HCT116 (cell line): ENCODE measurements around the gene MFSD6. TPM values are rescaled to one million over a fixed set of nuclear protein-coding genes. Genes with fewer than 3 reads are reported as not detected.

Source experiments
- ATAC-seq: fragments of 200-7000 bp; cut with Tn5 transposase; 2 replicates; pipeline ENCODE4 v1.9.1; 2020; ENCODE audit warnings: mild to moderate bottlenecking, moderate library complexity
- BruUV-seq: library from RNA; stranded (reverse); fragments of 400-500 nt; replicated peaks from 2 replicates; lab custom pipeline; 2021; lab: Mats Ljungman, UMichigan
- CTCF ChIA-PET: fragments of 300-600 bp; sonication (Branson Sonifier 250); formaldehyde crosslinking; loops from one replicate; lab custom pipeline; 2021; ENCODE audit warnings: antibody characterized with exemption; lab: Charles Lee
- POLR2A ChIA-PET: fragments of 300-600, 350-600 bp; sonication (Branson Sonifier 250); formaldehyde crosslinking; loops from one replicate; lab custom pipeline; 2021; ENCODE audit warnings: antibody characterized with exemption; lab: Charles Lee
- RAD21 ChIA-PET, 2 experiments: fragments of 300-600 bp; sonication (Branson Sonifier 250); formaldehyde crosslinking; loops; one replicate each; lab custom pipeline; 2023; ENCODE audit warnings: low total read pairs in 2 of 2; ENCODE audit not compliant: uncharacterized antibody in 2 of 2, unreplicated experiment in 2 of 2, low non-redundant PET in 1 of 2; lab: Charles Lee
- DNase-seq: peaks from one replicate; pipeline ENCODE4 v3.0.0-alpha.2; 2010; ENCODE audit warnings: low read depth, low spot score
- H2AFZ ChIP-seq: fragments of 200-600 bp; shearing (Covaris generic), sonication (generic); 2 replicates; pipeline ENCODE4 v1.6.1; 2017; ENCODE audit warnings: low read depth, mixed run types, mixed read lengths, antibody characterized with exemption, low read length; ENCODE audit not compliant: poor library complexity, severe bottlenecking
- H3K27ac ChIP-seq: 2 replicates; pipeline ENCODE4 v1.5.1; 2012; ENCODE audit warnings: low read depth, low read length
- H3K27me3 ChIP-seq: fragments of 200-600 bp; sonication (generic); 2 replicates; pipeline ENCODE4 v1.6.1; 2016; ENCODE audit warnings: mixed run types, low read length, mixed read lengths; ENCODE audit not compliant: insufficient read depth
- H3K36me3 ChIP-seq, 2 experiments: fragments of 200-500 bp in 1 of 2; fragments of 200-600 bp in 1 of 2; sonication (Bioruptor generic) in 1 of 2; sonication (generic) in 1 of 2; 2 replicates each; pipeline versions ENCODE4 v1.5.1 to v1.6.1; 2014 to 2016; ENCODE audit warnings: low read length in 2 of 2, inconsistent platforms in 1 of 2, mixed read lengths in 1 of 2, mixed run types in 1 of 2; ENCODE audit not compliant: insufficient read depth in 2 of 2, control insufficient read depth in 1 of 2
- H3K4me1 ChIP-seq, 2 experiments: fragments of 200-600 bp in 1 of 2; sonication (generic) in 1 of 2; 2 replicates each; pipeline versions ENCODE4 v1.5.1 to v1.6.1; 2012 to 2017; ENCODE audit warnings: low read length in 2 of 2, inconsistent platforms in 1 of 2, mild to moderate bottlenecking in 1 of 2, mixed read lengths in 1 of 2, mixed run types in 1 of 2, moderate library complexity in 1 of 2; ENCODE audit not compliant: insufficient read depth in 2 of 2, control insufficient read depth in 1 of 2
- H3K4me2 ChIP-seq: fragments of 200-600 bp; sonication (generic); 2 replicates; pipeline ENCODE4 v1.6.1; 2017; ENCODE audit warnings: mixed run types, low read length, mixed read lengths
- H3K4me3 ChIP-seq, 2 experiments: fragments of 200-600 bp in 1 of 2; sonication (generic) in 1 of 2; replicated peaks in 1 of 2; 2 replicates each; pipeline ENCODE4 v1.5.1; 2011 to 2016; ENCODE audit warnings: low read length in 2 of 2, control low read depth in 1 of 2, low read depth in 1 of 2, mild to moderate bottlenecking in 1 of 2, mixed read lengths in 1 of 2, mixed run types in 1 of 2
- H3K79me2 ChIP-seq: fragments of 200-600 bp; sonication (generic); 2 replicates; pipeline ENCODE4 v1.6.1; 2017; ENCODE audit warnings: mild to moderate bottlenecking, mixed run types, low read length, moderate library complexity, mixed read lengths; ENCODE audit not compliant: insufficient read depth
- H3K9ac ChIP-seq: fragments of 200-600 bp; sonication (generic); 2 replicates; pipeline ENCODE4 v1.6.1; 2016; ENCODE audit warnings: low read length, mixed read lengths
- H3K9me2 ChIP-seq: fragments of 200-600 bp; sonication (generic), shearing (Covaris generic); 2 replicates; pipeline ENCODE4 v1.6.1; 2017; ENCODE audit warnings: mixed run types, mild to moderate bottlenecking, moderate library complexity; ENCODE audit not compliant: insufficient read depth
- H3K9me3 ChIP-seq, 2 experiments: fragments of 200-500 bp in 1 of 2; fragments of 200-600 bp in 1 of 2; sonication (Bioruptor generic) in 1 of 2; sonication (generic) in 1 of 2; 2 replicates each; pipeline ENCODE4 v1.6.1; 2014 to 2017; ENCODE audit warnings: low read length in 2 of 2, mixed read lengths in 2 of 2, inconsistent platforms in 1 of 2, low read depth in 1 of 2, mild to moderate bottlenecking in 1 of 2, mixed run types in 1 of 2, moderate library complexity in 1 of 2; ENCODE audit not compliant: control insufficient read depth in 1 of 2, insufficient read depth in 1 of 2
- H4K20me1 ChIP-seq: fragments of 200-600 bp; sonication (generic), shearing (Covaris generic); 2 replicates; pipeline ENCODE4 v1.6.1; 2017; ENCODE audit warnings: mixed run types, mild to moderate bottlenecking, moderate library complexity; ENCODE audit not compliant: insufficient read depth
- CEBPB ChIP-seq: IDR thresholded peaks from 2 replicates; pipeline ENCODE4 v1.6.1; 2012; ENCODE audit warnings: low read depth
- EGR1 ChIP-seq: IDR thresholded peaks from 2 replicates; pipeline ENCODE4 v1.6.1; 2012; ENCODE audit warnings: low read depth
- ELF1 ChIP-seq: IDR thresholded peaks from 2 replicates; pipeline ENCODE4 v1.6.1; 2012; ENCODE audit warnings: low read depth, borderline replicate concordance
- FOSL1 ChIP-seq: IDR thresholded peaks from 2 replicates; pipeline ENCODE4 v1.6.1; 2012; ENCODE audit warnings: low read depth
- JUND ChIP-seq: IDR thresholded peaks from 2 replicates; pipeline ENCODE4 v1.6.1; 2012
- POLR2A ChIP-seq: IDR thresholded peaks from 2 replicates; pipeline ENCODE4 v1.7.0; 2011; ENCODE audit warnings: borderline replicate concordance; ENCODE audit not compliant: insufficient read depth, insufficient read length; ENCODE audit errors: extremely low read depth
- RAD21 ChIP-seq: IDR thresholded peaks from 2 replicates; pipeline ENCODE4 v1.6.1; 2012; ENCODE audit warnings: low read depth, mild to moderate bottlenecking
- SP1 ChIP-seq: IDR thresholded peaks from 2 replicates; pipeline ENCODE4 v1.6.1; 2012; ENCODE audit warnings: low read depth
- SRF ChIP-seq: IDR thresholded peaks from 2 replicates; pipeline ENCODE4 v1.6.1; 2012; ENCODE audit warnings: low read depth
- YY1 ChIP-seq: IDR thresholded peaks from 2 replicates; pipeline ENCODE4 v1.6.1; 2011; ENCODE audit warnings: low read length, low read depth, moderate library complexity, mild to moderate bottlenecking; ENCODE audit not compliant: insufficient replicate concordance; ENCODE audit errors: extremely low read depth
- ZNF274 ChIP-seq: fragments of 200-500 bp; sonication (Bioruptor generic); IDR thresholded peaks from 2 replicates; pipeline ENCODE4 v1.6.1; 2014; ENCODE audit warnings: mild to moderate bottlenecking, low read depth, low read length, inconsistent platforms
- intact Hi-C: fragments of 100-400 bp; cut with micrococcal nuclease; formaldehyde crosslinking; loops from 2 replicates; pipeline ENCODE4 v1.10.0; 2022
- total RNA-seq: library from RNA; stranded (reverse); gene quantifications from one replicate; pipeline ENCODE4 v1.2.1, GENCODE V29; 2021; ENCODE audit not compliant: unreplicated experiment
- TF ChIP-seq, protein P1 (sequence below): IDR thresholded peaks from 2 replicates; pipeline ENCODE4 v1.6.1; 2012
- TF ChIP-seq, protein P2 (sequence below): IDR thresholded peaks from 2 replicates; pipeline ENCODE4 v1.6.1; 2012
- TF ChIP-seq, protein P3 (sequence below): IDR thresholded peaks from 2 replicates; pipeline ENCODE4 v1.6.1; 2012; ENCODE audit warnings: low read depth
- TF ChIP-seq, protein P4 (sequence below): IDR thresholded peaks from 2 replicates; pipeline ENCODE4 v1.6.1; 2011; ENCODE audit warnings: mild to moderate bottlenecking, low read length, moderate library complexity; ENCODE audit not compliant: insufficient replicate concordance; ENCODE audit errors: extremely low read depth

MFSD6 gene
- total RNA-seq, 1 experiment from 2014 or later, result 18.6 TPM

DNA sequence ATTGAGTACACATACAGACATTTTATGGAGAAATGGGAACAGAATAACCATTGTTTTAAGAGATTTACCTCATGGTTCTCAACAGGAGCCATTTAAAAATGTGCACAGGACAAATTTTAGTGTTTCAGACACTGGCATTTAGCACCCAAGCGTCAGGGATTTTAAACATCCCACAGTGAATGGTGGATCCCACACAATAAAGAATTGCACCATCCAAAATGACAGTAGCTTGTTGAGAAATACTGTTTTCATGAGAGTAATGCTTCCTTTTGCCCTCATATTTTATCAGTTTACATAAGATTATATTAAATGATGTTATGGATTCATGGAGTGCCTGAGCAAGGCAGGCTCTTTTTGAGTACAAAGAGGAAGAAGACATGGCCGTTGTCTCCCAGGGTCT is 54.0 kb downstream of the MFSD6 start:
- POLR2A ChIA-PET, result no interaction called here
- no peak overlapping the region for H3K27ac ChIP-seq

DNA sequence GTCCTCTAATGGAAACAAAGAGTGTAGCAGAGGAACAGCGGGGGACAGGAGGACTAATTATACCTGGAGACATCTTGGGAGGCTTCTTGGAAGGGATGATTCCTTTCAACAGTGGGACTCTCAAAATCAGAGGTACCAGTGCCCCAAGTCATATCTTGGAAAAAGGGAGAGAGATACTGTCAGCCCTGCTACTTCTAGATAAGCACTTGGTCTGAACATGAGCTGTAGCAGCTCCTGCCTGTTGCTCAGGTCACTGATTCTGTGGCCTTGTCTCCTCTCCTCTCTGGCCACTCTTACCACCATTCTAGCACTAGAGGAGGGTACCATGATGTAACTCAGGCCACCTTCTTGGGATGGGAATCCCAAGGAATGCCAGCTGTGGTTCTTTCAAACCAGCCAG is 54.5 kb downstream of the MFSD6 start:
- Histone ChIP-seq H3K9me2 (no peaks in the 10 kb centered on the region), H3K27ac (no peak overlapping the region), H3K9me3 (no peaks in the 10 kb centered on the region), H3K4me1 (peaks cover 14 to 15% of the 10 kb centered on the region in 2 experiments), H3K9ac (no peak overlapping the region), H3K4me3 (no peak overlapping the region), H3K27me3 (no peaks in the 10 kb centered on the region), H3K79me2 (no peaks in the 10 kb centered on the region), H4K20me1 (no peaks in the 10 kb centered on the region), H3K4me2 (no peak overlapping the region), H3K36me3 (no peaks in the 10 kb centered on the region), H2AFZ (no peak overlapping the region)
- DNase-seq, result no peak
- ChIA-PET RAD21 (no interaction called here), POLR2A (no interaction called here), CTCF (no interaction called here)
- BruUV-seq, result no TSS peak
- intact Hi-C loops, result no loop called here
- ATAC-seq, result no peak
- TF ChIP-seq, protein P1, sequence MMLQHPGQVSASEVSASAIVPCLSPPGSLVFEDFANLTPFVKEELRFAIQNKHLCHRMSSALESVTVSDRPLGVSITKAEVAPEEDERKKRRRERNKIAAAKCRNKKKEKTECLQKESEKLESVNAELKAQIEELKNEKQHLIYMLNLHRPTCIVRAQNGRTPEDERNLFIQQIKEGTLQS, result no peak
- TF ChIP-seq, protein P2, sequence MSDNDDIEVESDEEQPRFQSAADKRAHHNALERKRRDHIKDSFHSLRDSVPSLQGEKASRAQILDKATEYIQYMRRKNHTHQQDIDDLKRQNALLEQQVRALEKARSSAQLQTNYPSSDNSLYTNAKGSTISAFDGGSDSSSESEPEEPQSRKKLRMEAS, result no peak
- TF ChIP-seq, protein P3, sequence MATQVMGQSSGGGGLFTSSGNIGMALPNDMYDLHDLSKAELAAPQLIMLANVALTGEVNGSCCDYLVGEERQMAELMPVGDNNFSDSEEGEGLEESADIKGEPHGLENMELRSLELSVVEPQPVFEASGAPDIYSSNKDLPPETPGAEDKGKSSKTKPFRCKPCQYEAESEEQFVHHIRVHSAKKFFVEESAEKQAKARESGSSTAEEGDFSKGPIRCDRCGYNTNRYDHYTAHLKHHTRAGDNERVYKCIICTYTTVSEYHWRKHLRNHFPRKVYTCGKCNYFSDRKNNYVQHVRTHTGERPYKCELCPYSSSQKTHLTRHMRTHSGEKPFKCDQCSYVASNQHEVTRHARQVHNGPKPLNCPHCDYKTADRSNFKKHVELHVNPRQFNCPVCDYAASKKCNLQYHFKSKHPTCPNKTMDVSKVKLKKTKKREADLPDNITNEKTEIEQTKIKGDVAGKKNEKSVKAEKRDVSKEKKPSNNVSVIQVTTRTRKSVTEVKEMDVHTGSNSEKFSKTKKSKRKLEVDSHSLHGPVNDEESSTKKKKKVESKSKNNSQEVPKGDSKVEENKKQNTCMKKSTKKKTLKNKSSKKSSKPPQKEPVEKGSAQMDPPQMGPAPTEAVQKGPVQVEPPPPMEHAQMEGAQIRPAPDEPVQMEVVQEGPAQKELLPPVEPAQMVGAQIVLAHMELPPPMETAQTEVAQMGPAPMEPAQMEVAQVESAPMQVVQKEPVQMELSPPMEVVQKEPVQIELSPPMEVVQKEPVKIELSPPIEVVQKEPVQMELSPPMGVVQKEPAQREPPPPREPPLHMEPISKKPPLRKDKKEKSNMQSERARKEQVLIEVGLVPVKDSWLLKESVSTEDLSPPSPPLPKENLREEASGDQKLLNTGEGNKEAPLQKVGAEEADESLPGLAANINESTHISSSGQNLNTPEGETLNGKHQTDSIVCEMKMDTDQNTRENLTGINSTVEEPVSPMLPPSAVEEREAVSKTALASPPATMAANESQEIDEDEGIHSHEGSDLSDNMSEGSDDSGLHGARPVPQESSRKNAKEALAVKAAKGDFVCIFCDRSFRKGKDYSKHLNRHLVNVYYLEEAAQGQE, result no peak
- TF ChIP-seq CEBPB, result no peak
- TF ChIP-seq RAD21, result no peak
- no peak for TF ChIP-seq YY1
- no peak for TF ChIP-seq JUND
- TF ChIP-seq, protein P4, sequence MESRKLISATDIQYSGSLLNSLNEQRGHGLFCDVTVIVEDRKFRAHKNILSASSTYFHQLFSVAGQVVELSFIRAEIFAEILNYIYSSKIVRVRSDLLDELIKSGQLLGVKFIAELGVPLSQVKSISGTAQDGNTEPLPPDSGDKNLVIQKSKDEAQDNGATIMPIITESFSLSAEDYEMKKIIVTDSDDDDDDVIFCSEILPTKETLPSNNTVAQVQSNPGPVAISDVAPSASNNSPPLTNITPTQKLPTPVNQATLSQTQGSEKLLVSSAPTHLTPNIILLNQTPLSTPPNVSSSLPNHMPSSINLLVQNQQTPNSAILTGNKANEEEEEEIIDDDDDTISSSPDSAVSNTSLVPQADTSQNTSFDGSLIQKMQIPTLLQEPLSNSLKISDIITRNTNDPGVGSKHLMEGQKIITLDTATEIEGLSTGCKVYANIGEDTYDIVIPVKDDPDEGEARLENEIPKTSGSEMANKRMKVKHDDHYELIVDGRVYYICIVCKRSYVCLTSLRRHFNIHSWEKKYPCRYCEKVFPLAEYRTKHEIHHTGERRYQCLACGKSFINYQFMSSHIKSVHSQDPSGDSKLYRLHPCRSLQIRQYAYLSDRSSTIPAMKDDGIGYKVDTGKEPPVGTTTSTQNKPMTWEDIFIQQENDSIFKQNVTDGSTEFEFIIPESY, result no peak
- TF ChIP-seq ZNF274, result no peak
- TF ChIP-seq FOSL1, result no peak
- TF ChIP-seq ELF1, result no peak
- TF ChIP-seq POLR2A, result no peak
- no peak for TF ChIP-seq SRF

More for the DNA sequence above, 54.0 kb downstream of the MFSD6 start:
- intact Hi-C loops, result no loop called here
- Histone ChIP-seq H3K9me3 (no peaks in the 10 kb centered on the region), H3K4me2 (no peak overlapping the region), H3K4me3 (no peak overlapping the region), H3K9ac (no peak overlapping the region), H2AFZ (no peak overlapping the region), H4K20me1 (no peaks in the 10 kb centered on the region), H3K27me3 (no peaks in the 10 kb centered on the region), H3K4me1 (peaks cover 11 to 13% of the 10 kb centered on the region in 2 experiments), H3K36me3 (no peaks in the 10 kb centered on the region), H3K79me2 (no peaks in the 10 kb centered on the region), H3K9me2 (no peaks in the 10 kb centered on the region)
- ChIA-PET RAD21 (no interaction called here), CTCF (no interaction called here)
- BruUV-seq, result no TSS peak
- ATAC-seq (no peak), DNase-seq (no peak)
- TF ChIP-seq EGR1 (no peak), SP1 (no peak), SRF (no peak), YY1 (no peak), ZNF274 (no peak)
- TF ChIP-seq, all 23 proteins: peak for 0
